GM19467 (cell line): ENCODE measurements around the gene ROBO4.

Source experiments
- ATAC-seq: cut with Tn5 transposase; IDR thresholded peaks from one replicate; pipeline ENCODE4 v1.9.1; 2021; ENCODE audit warnings: mild to moderate bottlenecking, moderate library complexity; ENCODE audit not compliant: unreplicated experiment

ROBO4 gene

GRCh38 chr11:124844664-124845079 lies 53.0 kb downstream of the ROBO4 start:
- ATAC-seq, result no peak

GRCh38 chr11:124843616-124843910 lies 54.1 kb downstream of the ROBO4 start:
- no peak for ATAC-seq

GRCh38 chr11:124842305-124842704 lies 55.4 kb downstream of the ROBO4 start:
- no peak for ATAC-seq

GRCh38 chr11:124841840-124842239 lies 55.8 kb downstream of the ROBO4 start:
- ATAC-seq, result no peak

- ATAC-seq, result no peak
These were observed 56.5 kb downstream of the ROBO4 start for GRCh38 chr11:124841201-124841600.

- ATAC-seq, result no peak
These were observed 57.0 kb downstream of the ROBO4 start for GRCh38 chr11:124840666-124841065.

- no peak for ATAC-seq
These were observed 57.6 kb downstream of the ROBO4 start for GRCh38 chr11:124839972-124840621.

- ATAC-seq, result no peak
These were observed 58.3 kb downstream of the ROBO4 start for GRCh38 chr11:124839128-124839971.

GRCh38 chr11:124838805-124839127 lies 58.9 kb downstream of the ROBO4 start:
- ATAC-seq, result no peak

- ATAC-seq, result no peak
These were observed 60.2 kb downstream of the ROBO4 start for GRCh38 chr11:124837491-124837856.

GRCh38 chr11:124835918-124836317 lies 61.7 kb downstream of the ROBO4 start:
- ATAC-seq, result no peak

GRCh38 chr11:124834526-124835180 lies 63.0 kb downstream of the ROBO4 start:
- no peak for ATAC-seq
